Mucosa of descending colon (tissue), 3 donors: ENCODE data around the gene DPYSL5. TPM values are rescaled to one million over a fixed set of nuclear protein-coding genes. Genes with fewer than 3 reads are reported as not detected.

Source experiments
- ATAC-seq: fragments of 200-7000 bp; cut with Tn5 transposase; one replicate; pipeline ENCODE4 v1.9.1; 2020; ENCODE audit warnings: mild to moderate bottlenecking, moderate library complexity
- DNase-seq, 3 donors: peaks; one replicate each; pipeline ENCODE4 v3.0.0-alpha.2; 2020
- H3K36me3 ChIP-seq: fragments of 200-600 bp; one replicate; pipeline ENCODE4 v1.8.0; 2021; ENCODE audit warnings: low read depth, mild to moderate bottlenecking
- H3K4me1 ChIP-seq: fragments of 200-600 bp; one replicate; pipeline ENCODE4 v1.8.0; 2021; ENCODE audit warnings: low read depth, mild to moderate bottlenecking
- H3K4me3 ChIP-seq: fragments of 200-600 bp; one replicate; pipeline ENCODE4 v1.8.0; 2021; ENCODE audit warnings: mild to moderate bottlenecking
- H3K9me3 ChIP-seq: fragments of 200-600 bp; one replicate; pipeline ENCODE4 v1.8.0; 2021; ENCODE audit warnings: mild to moderate bottlenecking
- intact Hi-C, 2 donors: fragments of 100-400 bp; cut with DNase I in 1 of 2; cut with micrococcal nuclease in 1 of 2; formaldehyde crosslinking; loops; one replicate each; pipeline versions ENCODE4 v1.11.0 to v1.11.1; 2022; cut with DNase I, micrococcal nuclease
- total RNA-seq, 3 donors: library from RNA; stranded (reverse); fragmentation: NEBNext Ultra II Directional in 2 of 3; extraction: Animal tissue kit (Norgen Biotek cat#: 25700) in 2 of 3; gene quantifications; one replicate each; pipeline versions ENCODE4 v1.2.1 to v1.2.4, GENCODE V29; 2021 to 2023
- TF ChIP-seq, protein P1 (sequence below): fragments of 200-600 bp; IDR thresholded peaks from one replicate; pipeline ENCODE4 v1.8.0; 2022; ENCODE audit warnings: antibody characterized with exemption, mild to moderate bottlenecking
- donor health status: DM: no; HTN: no; CAD: no; lungs with moderate emphysema.
- donor health status: DM: no; HTN: no; CAD: no.
- donor health status: DM: no; HTN: yes; CAD: no.

The DPYSL5 gene
- total RNA-seq, 3 donors from 2014 or later, result 0.24 to 1.3 (median 0.38) TPM

GRCh38 chr2:26991717-26992116 is 143.8 kb downstream of the DPYSL5 start:
- ATAC-seq (peak; percentile 70), DNase-seq (no peak)

GRCh38 chr2:26993768-26994167 is 145.8 kb downstream of the DPYSL5 start:
- no peak for DNase-seq
- no peaks in the 10 kb centered on the region for H3K4me1 ChIP-seq
- no peaks in the 10 kb centered on the region for H3K9me3 ChIP-seq
- TF ChIP-seq, protein P1, sequence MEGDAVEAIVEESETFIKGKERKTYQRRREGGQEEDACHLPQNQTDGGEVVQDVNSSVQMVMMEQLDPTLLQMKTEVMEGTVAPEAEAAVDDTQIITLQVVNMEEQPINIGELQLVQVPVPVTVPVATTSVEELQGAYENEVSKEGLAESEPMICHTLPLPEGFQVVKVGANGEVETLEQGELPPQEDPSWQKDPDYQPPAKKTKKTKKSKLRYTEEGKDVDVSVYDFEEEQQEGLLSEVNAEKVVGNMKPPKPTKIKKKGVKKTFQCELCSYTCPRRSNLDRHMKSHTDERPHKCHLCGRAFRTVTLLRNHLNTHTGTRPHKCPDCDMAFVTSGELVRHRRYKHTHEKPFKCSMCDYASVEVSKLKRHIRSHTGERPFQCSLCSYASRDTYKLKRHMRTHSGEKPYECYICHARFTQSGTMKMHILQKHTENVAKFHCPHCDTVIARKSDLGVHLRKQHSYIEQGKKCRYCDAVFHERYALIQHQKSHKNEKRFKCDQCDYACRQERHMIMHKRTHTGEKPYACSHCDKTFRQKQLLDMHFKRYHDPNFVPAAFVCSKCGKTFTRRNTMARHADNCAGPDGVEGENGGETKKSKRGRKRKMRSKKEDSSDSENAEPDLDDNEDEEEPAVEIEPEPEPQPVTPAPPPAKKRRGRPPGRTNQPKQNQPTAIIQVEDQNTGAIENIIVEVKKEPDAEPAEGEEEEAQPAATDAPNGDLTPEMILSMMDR, result no peak
- no peaks in the 10 kb centered on the region for H3K36me3 ChIP-seq
- intact Hi-C loops, result no loop called here
- H3K4me3 ChIP-seq, result no peak overlapping the region
- ATAC-seq, result no peak

More at GRCh38 chr2:26991717-26992116, 143.8 kb downstream of the DPYSL5 start:
- Histone ChIP-seq H3K4me3 (no peak overlapping the region), H3K4me1 (no peaks in the 10 kb centered on the region), H3K36me3 (no peaks in the 10 kb centered on the region), H3K9me3 (no peaks in the 10 kb centered on the region)
- TF ChIP-seq, protein P1, result no peak
- intact Hi-C loops, result no loop called here

DNA sequence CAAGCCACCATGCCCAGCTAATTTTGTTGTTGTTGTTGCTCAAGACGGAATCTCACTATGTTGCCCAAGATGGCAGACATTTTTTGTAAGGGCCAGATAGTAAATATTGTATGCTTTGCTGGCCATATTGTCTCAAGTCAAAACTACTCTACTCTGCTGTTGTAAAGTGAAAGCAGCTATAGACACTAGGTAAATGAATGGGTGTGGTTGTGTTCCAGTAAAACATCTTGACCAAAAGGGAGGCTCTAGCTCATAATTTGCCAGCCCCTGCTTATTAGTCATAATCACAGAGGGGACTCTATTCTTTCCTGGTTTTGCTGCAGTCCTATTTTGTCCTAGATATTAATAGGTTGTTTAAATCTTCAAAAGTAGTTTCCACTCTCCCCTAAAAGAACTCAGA is 147.1 kb downstream of the DPYSL5 start:
- TF ChIP-seq, protein P1, result no peak
- no peak overlapping the region for H3K4me3 ChIP-seq
- ATAC-seq (peak; percentile 54), DNase-seq (no peak)
- intact Hi-C loops, result no loop called here
- no peaks in the 10 kb centered on the region for H3K4me1 ChIP-seq
- no peaks in the 10 kb centered on the region for H3K9me3 ChIP-seq
- H3K36me3 ChIP-seq, result no peaks in the 10 kb centered on the region

DNA sequence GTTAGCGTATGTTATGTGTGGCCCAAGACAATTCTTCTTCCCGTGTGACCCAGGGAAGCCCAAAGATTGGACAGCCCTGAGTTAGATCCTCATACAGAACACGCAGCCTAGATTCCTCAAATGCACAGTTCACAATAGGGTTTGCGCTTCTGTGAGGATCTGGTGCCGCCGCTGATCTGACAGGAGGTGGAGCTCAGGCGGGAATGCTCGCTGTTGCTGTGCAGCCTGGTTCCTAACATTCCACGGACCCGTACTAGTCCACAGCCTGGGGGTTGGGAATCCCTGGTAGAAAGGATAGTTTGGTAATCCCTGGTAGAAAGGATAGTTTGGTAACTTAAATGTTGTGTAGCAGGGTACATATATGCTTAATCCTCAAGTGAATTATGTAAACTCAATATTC is 149.5 kb downstream of the DPYSL5 start:
- ATAC-seq, result no peak
- TF ChIP-seq, protein P1, result no peak
- intact Hi-C loops, result no loop called here
- no peaks in the 10 kb centered on the region for H3K4me1 ChIP-seq
- no peaks in the 10 kb centered on the region for H3K36me3 ChIP-seq
- H3K9me3 ChIP-seq, result no peaks in the 10 kb centered on the region
- no peak for DNase-seq
- H3K4me3 ChIP-seq, result no peak overlapping the region

DNA sequence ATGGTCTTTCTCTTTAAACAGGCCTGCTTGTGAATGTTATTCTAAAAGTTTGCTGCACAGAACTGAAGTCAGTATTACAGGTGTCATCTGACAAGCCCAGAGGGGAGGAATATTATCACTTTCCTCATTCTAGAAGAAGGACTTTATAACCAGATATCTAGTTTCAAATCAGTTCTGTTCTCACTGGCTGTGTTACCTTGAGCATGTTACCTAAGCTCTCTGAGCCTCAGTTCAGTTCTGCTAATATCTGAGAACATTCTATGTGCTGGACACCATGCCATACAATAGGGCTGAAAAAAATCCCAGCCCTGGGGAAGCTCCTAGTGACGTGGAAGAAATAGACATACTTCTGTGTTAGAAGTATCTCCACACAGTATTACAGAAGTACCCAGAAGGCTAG is 150.4 kb downstream of the DPYSL5 start:
- ATAC-seq (no peak), DNase-seq (no peak)
- Histone ChIP-seq H3K4me1 (no peaks in the 10 kb centered on the region), H3K9me3 (no peaks in the 10 kb centered on the region), H3K36me3 (no peaks in the 10 kb centered on the region), H3K4me3 (no peak overlapping the region)
- TF ChIP-seq, protein P1, result no peak
- intact Hi-C loops, result no loop called here

Other genes starting within 250 kb of the DPYSL5 start
- under 1 TPM in 1 of 3 donors, not detected in 2; 0.60 TPM for gene CIB4, start 206.8 kb upstream of the DPYSL5 start, total RNA-seq
- 10 to 100 TPM in 1 of 3 donors, under 1 TPM in 2; 0.64 to 11.0 (median 0.92) TPM for gene KCNK3, start 155.4 kb upstream of the DPYSL5 start, total RNA-seq
- gene SLC35F6, start 83.8 kb upstream of the DPYSL5 start, total RNA-seq, result 10 to 100 TPM; 27.4 to 33.4 (median 33.3) TPM
- gene CENPA, start 62.1 kb upstream of the DPYSL5 start, total RNA-seq, result 10 to 100 TPM in 1 of 3 donors, 1 to 10 TPM in 2; 1.0 to 10.1 (median 1.7) TPM
- gene MAPRE3, start 122.5 kb downstream of the DPYSL5 start, total RNA-seq, result 10 to 100 TPM; 23.9 to 36.1 (median 35.6) TPM
- 10 to 100 TPM; 78.9 to 93.3 (median 80.1) TPM for gene TMEM214, start 184.8 kb downstream of the DPYSL5 start, total RNA-seq
- gene AGBL5, start 203.5 kb downstream of the DPYSL5 start, total RNA-seq, result 10 to 100 TPM; 16.7 to 20.0 (median 19.2) TPM
- 100 to 1,000 TPM; 245 to 280 (median 254) TPM for gene OST4, start 223.5 kb downstream of the DPYSL5 start, total RNA-seq
- 100 to 1,000 TPM in 1 of 3 donors, 10 to 100 TPM in 2; 12.1 to 256 (median 42.3) TPM for gene EMILIN1, start 230.5 kb downstream of the DPYSL5 start, total RNA-seq
- gene KHK, start 238.6 kb downstream of the DPYSL5 start, total RNA-seq, result 10 to 100 TPM in 1 of 3 donors, 1 to 10 TPM in 2; 6.3 to 14.7 (median 8.1) TPM